ENCODE data around the gene OXSM. TPM values are rescaled to one million over a fixed set of nuclear protein-coding genes. Genes with fewer than 3 reads are reported as not detected.
A peak's percentile ranks its signal among the peaks of the same experiment; 100 is the strongest.

OXSM gene
- total and polyA plus RNA-seq, 8 donors, result 8.6 to 22.9 (median 18.4) TPM

DNA sequence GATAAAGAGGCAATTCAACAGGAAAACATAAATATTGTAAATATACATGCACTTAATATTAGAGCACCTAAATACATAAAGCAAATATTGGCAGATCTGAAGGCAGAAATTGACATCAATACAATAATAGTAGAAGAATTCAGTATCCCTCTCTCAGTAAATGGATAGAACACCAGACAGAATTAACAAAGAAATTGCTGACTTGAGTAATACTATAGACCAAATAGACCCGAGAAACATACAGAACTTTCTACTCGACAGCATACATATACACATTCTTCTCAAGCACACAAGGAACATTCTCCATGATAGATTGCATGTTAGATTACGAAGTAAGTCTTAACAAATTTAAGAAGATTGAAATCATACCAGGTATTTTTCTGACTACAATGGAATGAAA lies 50.2 kb downstream of the OXSM start:
- intact Hi-C loops (cut with DNase I), result no loop called here
- TF ChIP-seq CTCF (IDR thresholded peaks at IDR 0.05), result no peak
- ATAC-seq (no peak), DNase-seq (no peak)
- no peak overlapping the region for H3K4me3 ChIP-seq
- H3K27ac ChIP-seq, result no peak overlapping the region
- H3K9me3 ChIP-seq, result peaks cover 0 to 6% of the 10 kb centered on the region in 2 donors
- H3K36me3 ChIP-seq, result no peaks in the 10 kb centered on the region
- H3K4me1 ChIP-seq, result no peaks in the 10 kb centered on the region
- H3K27me3 ChIP-seq, result no peaks in the 10 kb centered on the region

DNA sequence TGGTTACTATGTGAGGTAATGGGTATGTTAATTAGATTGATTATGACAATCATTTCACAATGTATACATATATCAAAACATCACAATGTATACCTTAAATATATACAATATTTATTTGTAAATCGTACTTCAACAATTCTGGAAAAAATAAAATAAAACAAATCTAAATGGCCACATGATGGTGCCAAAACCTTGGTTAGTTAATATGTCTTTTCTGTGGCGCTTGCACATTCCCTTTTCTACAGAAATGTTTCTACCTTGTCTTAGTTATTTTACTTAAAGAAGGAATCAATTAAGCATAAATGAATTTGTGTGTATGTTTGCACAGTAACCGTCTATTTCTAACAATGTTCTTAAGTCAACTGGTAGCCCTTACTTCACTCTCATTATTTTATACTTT lies 53.4 kb downstream of the OXSM start:
- intact Hi-C loops (cut with DNase I), result no loop called here
- Histone ChIP-seq H3K4me1 (no peaks in the 10 kb centered on the region), H3K27me3 (no peaks in the 10 kb centered on the region), H3K36me3 (no peaks in the 10 kb centered on the region), H3K4me3 (no peak overlapping the region), H3K27ac (no peak overlapping the region), H3K9me3 (peaks cover 0 to 1% of the 10 kb centered on the region in 2 donors)
- no peak for TF ChIP-seq CTCF (IDR thresholded peaks at IDR 0.05)
- ATAC-seq (peak; percentile 40), DNase-seq (no peak)

Other genes with a start within 250 kb of the OXSM start
- gene TOP2B, start 125.2 kb upstream of the OXSM start, total RNA-seq, result 100 to 1,000 TPM in 1 of 2 donors, 10 to 100 TPM in 1; 92.7 to 100 TPM
- gene TOP2B, start 125.2 kb upstream of the OXSM start, polyA plus RNA-seq (ENCODE audit: insufficient read length in 6 of 6), result 100 to 1,000 TPM; 247 to 310 (median 280) TPM
- gene NGLY1, start 6.6 kb upstream of the OXSM start, total RNA-seq, result 10 to 100 TPM; 31.2 to 39.0 TPM
- gene NGLY1, start 6.6 kb upstream of the OXSM start, polyA plus RNA-seq (ENCODE audit: insufficient read length in 6 of 6), result 10 to 100 TPM; 39.9 to 46.9 (median 41.6) TPM